ENCODE results near the gene NR6A1. TPM values are rescaled to one million over a fixed set of nuclear protein-coding genes. Genes with fewer than 3 reads are reported as not detected.

NR6A1 gene
- total RNA-seq, 1 donor from 2014 or later = 60.7 TPM

DNA sequence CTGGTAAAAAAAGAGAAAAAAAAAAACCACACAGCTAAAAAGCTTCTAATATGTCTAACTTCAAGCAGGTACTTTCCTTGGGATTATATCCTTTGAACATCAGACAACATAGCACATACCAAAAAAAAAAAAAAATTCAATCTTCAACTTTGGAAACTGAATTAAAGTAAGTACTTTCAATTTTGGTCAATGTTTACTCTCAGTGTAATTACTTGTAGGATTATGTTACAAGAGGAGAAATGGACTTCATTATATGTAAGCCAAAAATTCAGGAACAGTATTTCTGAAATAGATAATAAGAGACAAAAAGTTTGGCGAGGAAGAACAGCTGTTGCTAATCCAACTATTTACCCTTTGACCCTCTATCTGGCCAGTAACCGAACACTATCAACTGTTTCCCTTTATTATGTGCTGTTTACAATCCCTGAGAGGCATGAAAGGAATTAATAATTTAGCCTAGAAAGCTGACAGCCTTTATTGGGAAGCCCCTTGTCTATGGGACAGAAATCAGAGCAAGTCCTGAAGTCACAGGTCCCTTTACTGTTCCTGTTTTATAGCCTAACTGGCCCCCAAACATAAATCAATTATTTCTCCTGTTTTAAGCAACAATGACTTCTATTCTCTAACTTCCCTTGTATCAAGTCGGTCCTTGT, 46.6 kb downstream of the NR6A1 start:
- Mint-ChIP-seq H3K27ac (ENCODE audit: unreplicated experiment) (no peak overlapping the region), H3K4me1 (peaks cover 15% of the 10 kb centered on the region), H3K36me3 (ENCODE audit: low read depth) (no peaks in the 10 kb centered on the region), H3K4me3 (no peak overlapping the region), H3K9me3 (no peaks in the 10 kb centered on the region), H3K27me3 (ENCODE audit: low read depth) (no peaks in the 10 kb centered on the region)
- DNase-seq (ENCODE audit: low read depth, low spot score) = no peak
- TF ChIP-seq, protein P1, sequence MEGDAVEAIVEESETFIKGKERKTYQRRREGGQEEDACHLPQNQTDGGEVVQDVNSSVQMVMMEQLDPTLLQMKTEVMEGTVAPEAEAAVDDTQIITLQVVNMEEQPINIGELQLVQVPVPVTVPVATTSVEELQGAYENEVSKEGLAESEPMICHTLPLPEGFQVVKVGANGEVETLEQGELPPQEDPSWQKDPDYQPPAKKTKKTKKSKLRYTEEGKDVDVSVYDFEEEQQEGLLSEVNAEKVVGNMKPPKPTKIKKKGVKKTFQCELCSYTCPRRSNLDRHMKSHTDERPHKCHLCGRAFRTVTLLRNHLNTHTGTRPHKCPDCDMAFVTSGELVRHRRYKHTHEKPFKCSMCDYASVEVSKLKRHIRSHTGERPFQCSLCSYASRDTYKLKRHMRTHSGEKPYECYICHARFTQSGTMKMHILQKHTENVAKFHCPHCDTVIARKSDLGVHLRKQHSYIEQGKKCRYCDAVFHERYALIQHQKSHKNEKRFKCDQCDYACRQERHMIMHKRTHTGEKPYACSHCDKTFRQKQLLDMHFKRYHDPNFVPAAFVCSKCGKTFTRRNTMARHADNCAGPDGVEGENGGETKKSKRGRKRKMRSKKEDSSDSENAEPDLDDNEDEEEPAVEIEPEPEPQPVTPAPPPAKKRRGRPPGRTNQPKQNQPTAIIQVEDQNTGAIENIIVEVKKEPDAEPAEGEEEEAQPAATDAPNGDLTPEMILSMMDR (conservative IDR thresholded peaks at IDR 0.05) = no peak

DNA sequence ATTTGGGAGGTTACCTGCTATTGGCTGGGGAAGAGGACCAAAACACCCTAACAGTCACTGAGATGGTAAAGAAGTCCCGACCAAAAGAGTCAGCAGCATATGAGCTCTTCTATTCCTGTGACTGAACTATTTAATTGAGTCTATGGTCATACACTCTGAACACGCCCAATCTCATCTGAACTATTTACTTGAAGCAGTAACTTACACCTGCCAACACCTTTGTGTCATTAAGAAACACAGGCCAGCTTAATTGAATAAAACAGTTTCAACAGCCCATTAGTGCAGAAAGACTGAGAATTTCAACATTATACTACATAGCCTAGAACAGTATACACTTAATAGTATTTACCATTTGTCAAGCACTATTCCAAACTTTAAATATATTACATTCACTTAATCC, 47.8 kb downstream of the NR6A1 start:
- no peak for DNase-seq (ENCODE audit: low read depth, low spot score)
- TF ChIP-seq, protein P1 (conservative IDR thresholded peaks at IDR 0.05) = no peak
- Mint-ChIP-seq H3K4me1 (peaks cover 15% of the 10 kb centered on the region), H3K4me3 (no peak overlapping the region), H3K9me3 (no peaks in the 10 kb centered on the region), H3K27me3 (ENCODE audit: low read depth) (no peaks in the 10 kb centered on the region), H3K36me3 (ENCODE audit: low read depth) (no peaks in the 10 kb centered on the region), H3K27ac (ENCODE audit: unreplicated experiment) (no peak overlapping the region)

DNA sequence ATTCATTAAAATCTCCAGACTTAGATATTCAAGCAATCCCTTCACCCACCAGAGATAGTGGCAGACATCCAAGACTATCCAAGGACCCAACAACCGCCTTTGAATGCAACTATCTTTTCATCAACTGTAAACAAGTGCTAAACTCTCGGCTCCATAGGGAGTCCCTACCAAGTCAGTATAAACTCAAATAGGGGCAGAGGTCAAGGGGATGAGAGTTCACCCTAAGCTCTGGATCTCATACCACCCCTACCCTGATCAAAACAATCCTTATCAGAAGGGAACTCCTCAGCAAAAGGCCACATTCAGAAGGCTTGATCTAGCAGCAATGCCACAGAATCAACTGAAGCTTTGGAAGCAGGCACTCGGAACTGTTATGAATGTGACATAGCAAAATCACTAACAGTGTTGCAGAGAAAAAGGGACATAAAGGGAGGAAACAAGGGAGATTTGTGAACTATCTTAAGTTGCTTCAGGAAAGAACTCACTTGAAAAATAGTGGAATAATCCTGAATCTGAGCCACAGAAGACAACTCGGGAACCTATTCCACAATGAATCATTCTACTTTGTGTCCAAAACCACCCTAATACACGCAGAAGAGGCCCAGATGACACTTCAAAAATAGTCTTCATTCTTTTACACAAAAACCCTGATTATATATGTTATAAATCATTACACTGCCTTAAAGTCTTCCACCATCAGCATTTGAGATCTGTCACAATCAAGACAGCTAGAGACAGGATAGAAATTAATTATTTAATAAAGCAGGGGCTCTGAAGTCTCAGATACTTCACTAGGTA, 49.8 kb downstream of the NR6A1 start:
- DNase-seq (ENCODE audit: low read depth, low spot score) = no peak
- Mint-ChIP-seq H3K9me3 (no peaks in the 10 kb centered on the region), H3K4me1 (peaks cover 15% of the 10 kb centered on the region), H3K36me3 (ENCODE audit: low read depth) (no peaks in the 10 kb centered on the region), H3K27ac (ENCODE audit: unreplicated experiment) (no peak overlapping the region), H3K4me3 (no peak overlapping the region), H3K27me3 (ENCODE audit: low read depth) (no peaks in the 10 kb centered on the region)
- TF ChIP-seq, protein P1 (conservative IDR thresholded peaks at IDR 0.05) = no peak

DNA sequence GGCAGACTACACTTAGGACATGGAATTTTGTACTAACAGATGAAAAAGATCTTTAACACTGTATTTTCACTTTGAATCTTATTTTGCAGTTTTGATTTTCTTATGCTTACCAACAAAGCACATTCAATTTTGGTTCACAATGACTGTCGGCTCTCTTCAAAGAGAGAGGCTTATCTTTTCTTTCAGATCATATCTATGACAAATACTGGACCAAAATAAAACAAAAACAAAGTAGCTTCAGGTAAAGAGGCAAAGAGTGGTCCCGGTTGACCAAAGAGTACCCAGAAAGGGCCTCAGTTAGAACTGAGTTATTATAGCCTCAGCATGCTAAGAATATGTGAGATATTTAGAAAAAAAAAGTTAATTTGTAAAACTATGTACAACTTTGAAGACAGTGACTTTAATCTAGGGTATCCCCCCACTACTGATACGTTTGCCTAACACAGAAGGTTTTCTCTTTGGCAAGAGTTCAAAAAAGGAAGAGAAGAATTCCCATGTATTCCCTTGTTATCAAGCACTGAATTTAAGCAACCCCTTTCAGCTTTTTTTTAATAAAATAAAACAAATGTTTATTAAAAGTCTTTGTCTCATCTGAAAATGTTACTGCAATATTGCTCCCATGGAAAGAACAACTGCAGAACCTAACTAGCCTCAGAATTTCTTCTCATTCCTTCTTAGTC, 50.5 kb downstream of the NR6A1 start:
- H3K27ac Mint-ChIP-seq (ENCODE audit: unreplicated experiment) = no peak overlapping the region
- no peak for DNase-seq (ENCODE audit: low read depth, low spot score)
- H3K4me1 Mint-ChIP-seq = peaks cover 15% of the 10 kb centered on the region

DNA sequence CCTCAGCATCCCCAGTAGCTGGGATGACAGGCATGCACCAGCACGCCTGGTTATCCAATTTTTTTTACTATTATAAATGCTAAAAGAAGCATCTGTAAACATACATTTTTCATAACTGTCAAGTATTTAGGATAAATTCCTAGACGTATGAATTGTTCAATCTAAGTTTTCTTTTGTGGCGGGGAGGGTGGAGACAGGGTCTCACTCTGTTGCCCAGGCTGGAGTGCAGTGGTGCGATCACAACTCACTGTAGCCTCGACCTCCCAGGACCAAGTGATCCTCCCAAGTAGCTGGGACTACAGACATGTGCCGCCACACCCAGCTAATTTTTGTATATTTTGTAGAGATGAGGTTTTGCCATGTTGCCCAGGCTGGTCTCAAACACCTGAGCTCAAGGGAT, 52.2 kb downstream of the NR6A1 start:
- Mint-ChIP-seq H3K27me3 (ENCODE audit: low read depth) (no peaks in the 10 kb centered on the region), H3K4me3 (no peak overlapping the region), H3K27ac (ENCODE audit: unreplicated experiment) (no peak overlapping the region), H3K9me3 (no peaks in the 10 kb centered on the region), H3K4me1 (no peaks in the 10 kb centered on the region), H3K36me3 (ENCODE audit: low read depth) (no peaks in the 10 kb centered on the region)
- TF ChIP-seq, protein P1 (conservative IDR thresholded peaks at IDR 0.05) = no peak
- no peak for DNase-seq (ENCODE audit: low read depth, low spot score)

More for the DNA sequence above, 50.5 kb downstream of the NR6A1 start:
- Mint-ChIP-seq H3K4me3 (no peak overlapping the region), H3K36me3 (ENCODE audit: low read depth) (no peaks in the 10 kb centered on the region), H3K27me3 (ENCODE audit: low read depth) (no peaks in the 10 kb centered on the region), H3K9me3 (no peaks in the 10 kb centered on the region)
- TF ChIP-seq, protein P1 (conservative IDR thresholded peaks at IDR 0.05) = no peak
